IMR-90 (cell line): ENCODE measurements around the gene HDAC8. TPM values are rescaled to one million over a fixed set of nuclear protein-coding genes. Genes with fewer than 3 reads are reported as not detected.

Experiments
- ATAC-seq: fragments of 200-7000 bp; cut with Tn5 transposase; 2 replicates; pipeline ENCODE4 v1.9.1; 2020; ENCODE audit warnings: low read depth, mild to moderate bottlenecking, moderate library complexity
- BruUV-seq: library from RNA; stranded (reverse); fragments of 400-500 nt; replicated peaks from 2 replicates; lab custom pipeline; 2021; lab: Mats Ljungman, UMichigan
- CTCF ChIA-PET: fragments of 300-600 bp; formaldehyde crosslinking; extraction: SDS; loops from one replicate; lab custom pipeline; 2021; ENCODE audit warnings: antibody characterized with exemption; lab: Yijun Ruan, JAX
- POLR2A ChIA-PET: fragments of 300-600 bp; sonication (Branson Sonifier 250); formaldehyde crosslinking; loops from one replicate; lab custom pipeline; 2022; ENCODE audit warnings: antibody characterized with exemption; ENCODE audit not compliant: unreplicated experiment; lab: Charles Lee
- DNase-seq: peaks from one replicate; pipeline ENCODE4 v3.0.0; 2013
- H2AFZ ChIP-seq: replicated peaks from 2 replicates; pipeline ENCODE3; 2013; ENCODE audit warnings: low read length, mild to moderate bottlenecking; ENCODE audit not compliant: poor library complexity
- H2AK5ac ChIP-seq: 2 replicates; pipeline ENCODE4 v1.6.1; 2013; ENCODE audit warnings: low read depth, low read length, inconsistent platforms
- H2AK9ac ChIP-seq: replicated peaks from 2 replicates; pipeline ENCODE3; 2013; ENCODE audit warnings: mild to moderate bottlenecking, low read depth, low read length, moderate library complexity; ENCODE audit not compliant: poor library complexity
- H2BK120ac ChIP-seq: 2 replicates; pipeline ENCODE4 v1.6.1; 2013; ENCODE audit warnings: low read depth, low read length, inconsistent platforms
- H2BK15ac ChIP-seq: 3 replicates; pipeline ENCODE4 v1.6.1; 2013; ENCODE audit warnings: low read depth, low read length, inconsistent platforms
- H2BK20ac ChIP-seq: 2 replicates; pipeline ENCODE4 v1.6.1; 2013; ENCODE audit warnings: low read depth, mild to moderate bottlenecking, inconsistent platforms, low read length, moderate library complexity
- H2BK5ac ChIP-seq: 2 replicates; pipeline ENCODE4 v1.6.1; 2013; ENCODE audit warnings: mild to moderate bottlenecking, low read depth, low read length, inconsistent platforms; ENCODE audit not compliant: poor library complexity, severe bottlenecking
- H3K14ac ChIP-seq: replicated peaks from 2 replicates; pipeline ENCODE4 v1.6.1; 2013; ENCODE audit warnings: low read depth, low read length, inconsistent platforms
- H3K18ac ChIP-seq: 2 replicates; pipeline ENCODE4 v1.6.1; 2013; ENCODE audit warnings: low read depth, low read length, control low read depth
- H3K23ac ChIP-seq: 2 replicates; pipeline ENCODE4 v1.6.1; 2013; ENCODE audit warnings: low read depth, low read length, inconsistent platforms
- H3K27ac ChIP-seq: 2 replicates; pipeline ENCODE4 v1.5.1; 2013; ENCODE audit warnings: mild to moderate bottlenecking, control low read depth, low read length; ENCODE audit not compliant: insufficient read depth
- H3K27me3 ChIP-seq: 2 replicates; pipeline ENCODE4 v1.6.1; 2013; ENCODE audit warnings: low read length; ENCODE audit not compliant: control insufficient read depth, insufficient read depth
- H3K36me3 ChIP-seq: 2 replicates; pipeline ENCODE4 v1.6.1; 2013; ENCODE audit warnings: low read length, mixed read lengths; ENCODE audit not compliant: control insufficient read depth, insufficient read depth
- H3K4ac ChIP-seq: 2 replicates; pipeline ENCODE4 v1.6.1; 2013; ENCODE audit warnings: low read depth, low read length, inconsistent platforms
- H3K4me1 ChIP-seq: 2 replicates; pipeline ENCODE4 v1.6.1; 2013; ENCODE audit warnings: low read length, mixed read lengths; ENCODE audit not compliant: control insufficient read depth, insufficient read depth
- H3K4me2 ChIP-seq: 2 replicates; pipeline ENCODE4 v1.6.1; 2013; ENCODE audit warnings: low read depth, mild to moderate bottlenecking, control low read depth, low read length, moderate library complexity
- H3K4me3 ChIP-seq: 2 replicates; pipeline ENCODE4 v1.5.1; 2013; ENCODE audit warnings: low read depth, mild to moderate bottlenecking, control low read depth, low read length, moderate library complexity; ENCODE audit not compliant: insufficient read depth
- H3K56ac ChIP-seq: 2 replicates; pipeline ENCODE4 v1.6.1; 2013; ENCODE audit warnings: low read length, inconsistent platforms; ENCODE audit not compliant: insufficient read depth; ENCODE audit errors: extremely low read depth
- H3K79me1 ChIP-seq, 2 experiments: 2 replicates each; pipeline ENCODE4 v1.6.1; 2013; ENCODE audit warnings: low read length in 2 of 2, inconsistent platforms in 1 of 2, low read depth in 1 of 2
- H3K9ac ChIP-seq: 2 replicates; pipeline ENCODE4 v1.6.1; 2013; ENCODE audit warnings: low read depth, low read length, control low read depth
- H3K9me1 ChIP-seq: 2 replicates; pipeline ENCODE4 v1.6.1; 2013; ENCODE audit warnings: low read length, inconsistent platforms; ENCODE audit not compliant: insufficient read depth
- H3K9me3 ChIP-seq: 2 replicates; pipeline ENCODE4 v1.6.1; 2013; ENCODE audit warnings: low read length; ENCODE audit not compliant: control insufficient read depth, insufficient read depth
- H4K20me1 ChIP-seq: 2 replicates; pipeline ENCODE4 v1.6.1; 2013; ENCODE audit warnings: low read length, inconsistent platforms; ENCODE audit not compliant: insufficient read depth
- H4K5ac ChIP-seq: 2 replicates; pipeline ENCODE4 v1.6.1; 2013; ENCODE audit warnings: mild to moderate bottlenecking, low read depth, low read length, control low read depth
- H4K8ac ChIP-seq, 2 experiments: 2 replicates each; pipeline ENCODE4 v1.6.1; 2013; ENCODE audit warnings: low read depth in 2 of 2, low read length in 2 of 2, control low read depth in 1 of 2, inconsistent platforms in 1 of 2
- H4K91ac ChIP-seq: 2 replicates; pipeline ENCODE4 v1.6.1; 2013; ENCODE audit warnings: low read depth, low read length, inconsistent platforms; ENCODE audit not compliant: insufficient read depth
- BHLHE40 ChIP-seq: fragments of 150-350 bp; IDR thresholded peaks from 2 replicates; pipeline ENCODE4 v1.6.1; 2016; ENCODE audit warnings: mild to moderate bottlenecking, low read depth, low read length
- CEBPB ChIP-seq: IDR thresholded peaks from 2 replicates; pipeline ENCODE4 v1.6.1; 2012; ENCODE audit warnings: low read depth, low read length, improper control_type of control experiment
- CHD1 ChIP-seq: IDR thresholded peaks from 2 replicates; pipeline ENCODE4 v1.6.1; 2012; ENCODE audit warnings: low read depth, low read length, improper control_type of control experiment
- CTCF ChIP-seq: conservative IDR thresholded peaks from 2 replicates; pipeline ENCODE4 v1.5.1; 2012; ENCODE audit warnings: mild to moderate bottlenecking, low read depth, low read length, improper control_type of control experiment
- FOS ChIP-seq: fragments of 150-350 bp; IDR thresholded peaks from 2 replicates; pipeline ENCODE4 v1.6.1; 2016; ENCODE audit warnings: low read depth, low read length
- MAFK ChIP-seq: IDR thresholded peaks from 2 replicates; pipeline ENCODE4 v1.6.1; 2012; ENCODE audit warnings: low read depth, low read length, improper control_type of control experiment
- MAZ ChIP-seq: IDR thresholded peaks from 2 replicates; pipeline ENCODE4 v1.6.1; 2012; ENCODE audit warnings: low read depth, mild to moderate bottlenecking, low read length, improper control_type of control experiment, moderate library complexity, borderline replicate concordance
- MXI1 ChIP-seq: IDR thresholded peaks from 2 replicates; pipeline ENCODE4 v1.6.1; 2012; ENCODE audit warnings: low read depth, mild to moderate bottlenecking, low read length, moderate library complexity, borderline replicate concordance
- NFE2L2 ChIP-seq: fragments of 150-350 bp; IDR thresholded peaks from 2 replicates; pipeline ENCODE4 v1.6.1; 2016; ENCODE audit warnings: low read depth, mild to moderate bottlenecking, low read length
- POLR2A ChIP-seq: IDR thresholded peaks from 2 replicates; pipeline ENCODE4 v1.6.1; 2012; ENCODE audit warnings: mild to moderate bottlenecking, low read depth, low read length
- RAD21 ChIP-seq: IDR thresholded peaks from 2 replicates; pipeline ENCODE4 v1.6.1; 2012; ENCODE audit warnings: low read length, improper control_type of control experiment
- RCOR1 ChIP-seq: IDR thresholded peaks from 2 replicates; pipeline ENCODE4 v1.6.1; 2012; ENCODE audit warnings: mild to moderate bottlenecking, low read length, improper control_type of control experiment; ENCODE audit not compliant: insufficient replicate concordance
- RFX5 ChIP-seq: IDR thresholded peaks from 2 replicates; pipeline ENCODE4 v1.8.0; 2012; ENCODE audit warnings: low read depth, mild to moderate bottlenecking, low read length, moderate library complexity
- SMC3 ChIP-seq: fragments of 150-350 bp; IDR thresholded peaks from 2 replicates; pipeline ENCODE4 v1.6.1; 2016; ENCODE audit warnings: low read depth, mild to moderate bottlenecking, antibody characterized with exemption, low read length, moderate library complexity
- USF2 ChIP-seq: fragments of 150-350 bp; IDR thresholded peaks from 2 replicates; pipeline ENCODE4 v1.6.1; 2017; ENCODE audit warnings: mild to moderate bottlenecking, antibody characterized with exemption, low read length, low read depth
- WGBS, 2 experiments: methylation state at CpG; one replicate each; pipeline versions ENCODE4 v1.1.5 to v1.1.7; 2013; ENCODE audit warnings: missing lambda C conversion rate in 2 of 2; ENCODE audit not compliant: insufficient read length in 1 of 2; ENCODE audit errors: extremely low coverage in 2 of 2; 5-methylcytosine and 5-hydroxymethylcytosine counted together
- dilution Hi-C: fragments of 300-500 bp; cut with HindIII; formaldehyde crosslinking; loops from one replicate; pipeline ENCODE4 v1.14.3; 2018; ENCODE audit warnings: low sequenced_read_pairs; ENCODE audit not compliant: unreplicated experiment
- in situ Hi-C: fragments of 300-500 bp; cut with MboI; formaldehyde crosslinking; loops from 3 replicates; pipeline ENCODE4 v1.14.3; 2019; ENCODE audit warnings: low sequenced_read_pairs, inconsistent platforms, mixed read lengths
- intact Hi-C: fragments of 100-400 bp; cut with micrococcal nuclease; formaldehyde crosslinking; loops from 2 replicates; pipeline ENCODE4 v1.10.0; 2022
- polyA plus RNA-seq, 3 experiments: library from polyadenylated mRNA; depleted of rRNA; stranded (reverse); fragments of >200 nt; gene quantifications; 2 replicates each; pipeline ENCODE4 v1.2.3, GENCODE V29; 2012; ENCODE audit warnings: low replicate concordance in 1 of 3
- total RNA-seq: library from RNA; depleted of rRNA; stranded (reverse); fragments of >200 nt; gene quantifications from 2 replicates; pipeline ENCODE4 v1.2.3, GENCODE V29; 2012
- TF ChIP-seq, protein P1 (sequence below): fragments of 150-350 bp; IDR thresholded peaks from 2 replicates; pipeline ENCODE4 v1.6.1; 2016; ENCODE audit warnings: low read depth, mild to moderate bottlenecking, low read length, moderate library complexity, borderline replicate concordance

HDAC8 gene
- total and polyA plus RNA-seq, 2 of the 4 experiments (the other 2 are of a cell fraction), result 16.1 to 28.5 TPM

DNA sequence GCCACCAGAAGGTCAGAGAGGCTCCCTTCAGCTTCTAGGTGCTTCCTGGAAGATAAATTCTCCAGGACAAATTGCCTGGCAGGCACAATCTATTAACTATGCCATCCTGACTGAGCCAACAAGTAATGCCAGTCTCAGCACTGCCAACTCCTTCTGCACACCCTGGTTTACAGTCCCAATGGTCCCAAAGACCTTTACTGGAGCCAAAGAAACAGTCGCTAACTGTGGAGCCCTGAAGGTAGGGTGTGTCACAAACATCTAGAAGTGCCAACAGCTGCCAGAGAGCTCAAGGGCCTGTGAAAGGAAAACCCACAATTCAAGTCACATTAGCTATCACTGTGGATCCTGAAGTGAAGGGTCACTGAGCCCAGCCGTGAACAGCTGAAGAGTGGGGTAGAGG lies 232.0 kb downstream of the HDAC8 start:
- ChIA-PET POLR2A (no interaction called here), CTCF (no interaction called here)
- no peak overlapping the region for H3K18ac ChIP-seq
- H2BK5ac ChIP-seq, result no peak overlapping the region
- no peak overlapping the region for H3K23ac ChIP-seq
- H2BK120ac ChIP-seq, result no peak overlapping the region
- H3K9ac ChIP-seq, result no peak overlapping the region
- no peak overlapping the region for H2AFZ ChIP-seq
- H4K5ac ChIP-seq, result no peak overlapping the region
- H4K8ac ChIP-seq, result no peak overlapping the region
- no peak overlapping the region for H2AK9ac ChIP-seq
- no peaks in the 10 kb centered on the region for H3K9me1 ChIP-seq
- H2BK15ac ChIP-seq, result no peak overlapping the region
- in situ Hi-C loops, result no loop called here
- 0 out of 2 replicates have a peak, but pooled peaks cover 5% of the 10 kb centered on the region for H4K20me1 ChIP-seq
- DNase-seq (no peak), ATAC-seq (no peak)
- no peak overlapping the region for H3K4me2 ChIP-seq
- H3K4me1 ChIP-seq, result no peaks in the 10 kb centered on the region
- H3K27me3 ChIP-seq, result peaks cover 15% of the 10 kb centered on the region
- no peak overlapping the region for H4K91ac ChIP-seq
- no peak overlapping the region for H3K4me3 ChIP-seq
- no peaks in the 10 kb centered on the region; the same call in 1 of the 2 replicates for H3K36me3 ChIP-seq
- no peak overlapping the region for H3K14ac ChIP-seq
- dilution Hi-C loops, result no loop called here
- TF ChIP-seq MXI1, result no peak
- TF ChIP-seq, protein P1, sequence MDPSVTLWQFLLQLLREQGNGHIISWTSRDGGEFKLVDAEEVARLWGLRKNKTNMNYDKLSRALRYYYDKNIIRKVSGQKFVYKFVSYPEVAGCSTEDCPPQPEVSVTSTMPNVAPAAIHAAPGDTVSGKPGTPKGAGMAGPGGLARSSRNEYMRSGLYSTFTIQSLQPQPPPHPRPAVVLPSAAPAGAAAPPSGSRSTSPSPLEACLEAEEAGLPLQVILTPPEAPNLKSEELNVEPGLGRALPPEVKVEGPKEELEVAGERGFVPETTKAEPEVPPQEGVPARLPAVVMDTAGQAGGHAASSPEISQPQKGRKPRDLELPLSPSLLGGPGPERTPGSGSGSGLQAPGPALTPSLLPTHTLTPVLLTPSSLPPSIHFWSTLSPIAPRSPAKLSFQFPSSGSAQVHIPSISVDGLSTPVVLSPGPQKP, result no peak
- TF ChIP-seq NFE2L2, result no peak
- no peak for TF ChIP-seq RCOR1
- TF ChIP-seq MAFK, result no peak
- no peak for TF ChIP-seq SMC3
- no peak for TF ChIP-seq RFX5
- no peak for TF ChIP-seq BHLHE40
- no peak for TF ChIP-seq RAD21
- TF ChIP-seq CHD1, result no peak
- TF ChIP-seq USF2, result no peak
- TF ChIP-seq CTCF, result no peak
- no peak for TF ChIP-seq POLR2A
- TF ChIP-seq FOS, result no peak
- TF ChIP-seq CEBPB, result no peak
- no peak for TF ChIP-seq MAZ
- no peak overlapping the region for H2BK20ac ChIP-seq
- no peaks in the 10 kb centered on the region for H3K9me3 ChIP-seq
- no TSS peak for BruUV-seq
- H3K79me1 ChIP-seq, result no peaks in the 10 kb centered on the region
- intact Hi-C loops, result no loop called here
- no peak overlapping the region for H3K4ac ChIP-seq
- no peak overlapping the region for H2AK5ac ChIP-seq
- no peak overlapping the region for H3K27ac ChIP-seq
- no CpG with 5 or more reads among the region's 2 CpGs for WGBS, 2 experiments
- no peak overlapping the region for H3K56ac ChIP-seq
